ENCODE data around the gene CLK3.
A peak's percentile ranks its signal among the peaks of the same experiment; 100 is the strongest.
"Not testable (repeated sequence)": the region's sequence is repeated elsewhere in the genome, so short reads cannot be mapped to it uniquely, and the experiment has no call there.

CLK3 gene

DNA sequence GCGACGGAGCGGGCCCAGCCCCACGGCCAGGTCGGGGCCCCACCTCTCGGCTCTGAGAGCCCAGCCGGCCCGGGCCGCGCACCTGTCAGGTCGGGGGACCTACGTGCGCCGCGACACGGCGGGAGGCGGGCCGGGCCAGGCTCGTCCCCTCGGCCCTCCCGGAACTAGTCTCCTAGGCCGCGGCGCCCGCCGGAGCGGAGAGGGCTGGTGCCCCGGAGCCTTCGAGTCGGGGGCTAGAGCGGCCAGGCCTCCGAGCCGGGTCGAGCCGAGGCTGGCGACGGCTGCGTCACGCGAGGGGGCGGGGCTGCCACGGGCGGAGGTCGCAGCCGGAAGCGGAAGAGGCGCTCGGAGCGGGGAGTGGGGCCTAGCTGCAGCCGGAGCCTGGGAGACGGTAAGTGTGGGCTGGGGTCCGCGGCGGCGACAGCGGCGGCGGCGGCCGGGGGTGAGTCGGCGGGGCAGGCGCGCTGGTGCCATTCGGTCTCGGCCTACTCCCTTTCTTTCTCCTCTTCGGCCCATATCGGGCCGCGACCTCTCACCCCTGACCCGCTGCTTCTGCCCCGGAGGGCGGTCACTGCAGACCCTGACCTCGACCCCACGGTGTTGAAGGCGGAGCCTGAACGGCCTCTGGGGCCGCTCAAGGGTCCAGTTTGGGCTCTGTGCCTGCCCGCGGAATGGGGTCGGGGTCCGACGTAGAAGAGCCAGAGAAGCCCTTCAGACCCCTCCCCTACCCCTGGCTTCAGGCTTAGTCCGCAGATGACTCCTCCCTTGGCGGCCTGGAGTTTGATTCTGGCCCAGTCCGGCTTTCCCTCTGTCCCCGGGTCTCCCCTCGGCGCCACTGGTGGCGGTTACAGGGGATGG, at the start of gene CLK3:
Gene CLK3, plus strand, starts transcription at position 329 of the 858 bp plus-strand sequence. CDS start 3,361 bp downstream, outside the sequence.
- DNase-seq (ENCODE audit: low spot score) = peak; percentile 95

DNA sequence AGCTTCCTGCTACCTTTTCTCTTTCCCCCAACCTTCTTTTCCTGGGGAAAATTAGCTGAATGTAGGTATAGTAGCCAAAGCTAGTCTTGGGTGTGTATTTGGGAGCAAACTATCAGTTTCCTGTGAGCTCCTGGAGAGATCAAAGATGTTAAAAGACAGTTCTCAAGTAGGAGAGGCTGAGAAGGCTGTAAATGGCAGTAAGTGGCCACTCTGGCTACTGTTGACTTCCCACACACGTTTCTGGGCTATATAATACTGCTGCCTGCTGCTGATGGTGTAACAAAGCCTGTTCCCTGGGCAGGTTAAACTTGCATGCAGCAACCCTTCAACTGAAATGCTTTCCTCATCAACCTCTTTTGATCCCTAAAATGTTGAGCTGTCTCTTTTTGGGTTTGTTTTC, 47.0 kb upstream of the CLK3 start:
- no peak for DNase-seq (ENCODE audit: low spot score)

- DNase-seq (ENCODE audit: low spot score) = no peak
Measured at GRCh38 chr15:74569731-74570070, 45.9 kb upstream of the CLK3 start.

DNA sequence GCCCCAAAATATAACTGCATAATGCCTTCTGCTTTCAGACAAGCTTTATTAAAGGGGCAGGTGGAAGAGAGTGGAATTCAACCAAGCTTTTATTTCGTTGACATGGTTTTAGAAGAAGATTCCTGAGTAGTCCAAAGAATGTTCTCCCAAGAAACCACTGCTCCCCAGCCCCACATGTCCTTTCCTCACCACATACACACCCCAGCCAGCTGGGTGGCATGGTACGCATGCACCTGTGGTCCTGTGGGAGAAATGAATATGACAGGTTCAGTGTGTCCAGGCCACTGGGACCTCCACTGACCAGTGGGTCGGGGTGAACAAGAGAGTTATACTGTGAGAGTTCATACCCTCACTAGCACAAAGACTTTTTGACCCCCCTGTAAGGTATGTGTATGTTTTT, 44.4 kb upstream of the CLK3 start:
- no peak for DNase-seq (ENCODE audit: low spot score)

DNA sequence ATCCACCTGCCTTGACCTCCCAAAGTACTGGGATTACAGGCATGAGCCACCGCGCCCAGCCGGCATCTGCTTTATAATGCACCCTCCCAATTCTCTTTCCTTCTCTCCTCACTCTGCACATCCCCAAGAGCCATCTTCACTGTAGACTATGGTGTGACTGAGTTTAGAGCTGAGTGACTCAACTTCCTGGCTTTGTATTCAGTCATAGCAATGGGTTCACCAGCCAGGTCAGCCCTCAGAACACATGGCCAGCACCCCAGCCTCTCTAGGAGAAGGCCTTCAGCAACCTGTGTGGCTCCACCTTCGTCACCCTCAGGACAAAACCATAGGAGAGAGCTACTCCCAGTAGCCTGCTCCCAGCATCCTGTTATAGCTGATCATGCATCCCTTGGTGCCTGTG, 41.6 kb upstream of the CLK3 start:
- DNase-seq (ENCODE audit: low spot score) = no peak

DNA sequence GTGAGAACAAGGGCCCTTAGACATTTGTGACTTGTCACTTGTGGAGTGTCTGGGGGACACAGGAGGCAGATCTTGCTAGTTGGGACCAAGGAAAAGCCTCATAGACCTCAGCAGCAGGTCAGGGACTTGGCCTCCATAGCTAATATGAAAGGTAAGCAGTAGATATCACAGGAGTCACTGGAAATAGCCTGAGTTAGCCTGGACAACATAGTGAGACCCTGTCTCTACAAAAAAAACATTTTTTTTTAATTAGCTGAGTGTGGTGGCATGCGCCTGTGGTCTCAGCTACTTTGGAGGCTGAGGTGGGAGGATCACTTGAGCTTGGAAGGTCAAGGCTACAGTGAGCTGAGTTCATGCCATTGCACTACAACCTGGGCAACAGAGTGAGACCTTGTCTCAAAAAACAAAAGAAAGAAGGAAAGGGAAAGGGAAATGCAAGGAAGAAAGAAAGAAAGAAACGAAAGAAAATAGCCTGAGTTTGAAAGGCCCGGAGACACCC, 37.1 kb upstream of the CLK3 start:
- no peak for DNase-seq (ENCODE audit: low spot score)

DNA sequence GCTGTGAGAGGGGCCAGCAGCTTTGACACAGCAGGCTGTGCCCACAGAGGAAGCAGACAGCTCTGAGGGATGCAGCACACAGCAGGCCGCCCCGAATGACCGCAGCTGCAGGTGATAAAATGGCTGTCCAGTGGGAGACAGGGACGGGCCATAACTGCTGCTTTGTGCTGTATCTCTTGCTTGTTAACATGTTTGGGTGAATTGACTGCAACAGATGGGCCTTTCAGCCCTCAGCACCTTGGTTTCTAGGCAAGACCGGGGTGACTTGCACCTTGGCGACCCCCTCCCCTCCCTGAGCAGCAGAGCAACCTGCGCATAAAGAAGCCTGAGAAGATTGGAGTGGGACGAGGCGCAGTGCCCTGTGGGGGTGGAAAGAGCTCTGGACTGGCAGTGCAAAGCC, 36.6 kb upstream of the CLK3 start:
- no peak for DNase-seq (ENCODE audit: low spot score)

- no peak for DNase-seq (ENCODE audit: low spot score)
Measured at GRCh38 chr15:74580538-74581350, 34.9 kb upstream of the CLK3 start.

GRCh38 chr15:74584204-74584603, 31.4 kb upstream of the CLK3 start:
- no peak for DNase-seq (ENCODE audit: low spot score)

DNA sequence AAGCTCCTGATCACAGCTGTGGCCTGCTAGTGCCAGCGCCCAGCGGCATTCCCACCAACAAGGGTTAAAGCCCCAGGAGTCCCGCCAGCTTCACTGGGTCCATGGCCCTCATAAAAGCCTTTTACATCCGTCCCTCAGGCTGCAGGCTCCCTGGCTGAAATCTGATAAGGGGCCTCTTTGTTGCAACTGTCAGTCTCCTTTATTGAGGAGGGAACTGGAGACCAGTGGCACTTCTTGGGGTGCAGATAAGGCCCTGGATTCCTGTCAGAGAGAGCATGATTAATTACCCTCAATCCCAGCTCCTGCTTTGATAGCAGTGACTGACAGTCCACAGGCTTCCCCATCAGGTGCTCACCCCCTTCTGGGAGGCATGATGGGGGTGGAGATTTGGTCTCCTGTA, 30.9 kb upstream of the CLK3 start:
- peak; percentile 75 for DNase-seq (ENCODE audit: low spot score)

DNA sequence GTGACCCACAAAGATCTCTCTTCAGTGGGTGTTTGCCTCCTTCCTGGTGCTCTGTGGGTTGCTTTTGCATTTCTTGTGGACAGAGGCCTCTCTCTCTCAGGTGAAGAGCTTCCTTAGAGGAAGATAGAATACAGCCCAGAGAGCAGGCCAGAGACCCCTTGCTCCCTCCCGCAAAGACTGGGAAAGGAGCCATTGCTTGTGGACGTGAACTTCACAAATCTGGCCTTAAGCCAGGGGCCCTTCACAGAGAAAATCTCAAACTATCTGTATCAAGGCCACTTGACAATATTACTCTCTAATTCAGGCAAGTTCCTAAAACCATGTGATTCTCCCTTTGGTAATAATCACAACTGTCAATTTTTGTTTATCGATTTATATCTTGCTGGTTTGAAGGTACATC, 30.4 kb upstream of the CLK3 start:
- DNase-seq (ENCODE audit: low spot score) = no peak

- DNase-seq (ENCODE audit: low spot score) = no peak
Measured at GRCh38 chr15:74585857-74586256, 29.8 kb upstream of the CLK3 start.

DNA sequence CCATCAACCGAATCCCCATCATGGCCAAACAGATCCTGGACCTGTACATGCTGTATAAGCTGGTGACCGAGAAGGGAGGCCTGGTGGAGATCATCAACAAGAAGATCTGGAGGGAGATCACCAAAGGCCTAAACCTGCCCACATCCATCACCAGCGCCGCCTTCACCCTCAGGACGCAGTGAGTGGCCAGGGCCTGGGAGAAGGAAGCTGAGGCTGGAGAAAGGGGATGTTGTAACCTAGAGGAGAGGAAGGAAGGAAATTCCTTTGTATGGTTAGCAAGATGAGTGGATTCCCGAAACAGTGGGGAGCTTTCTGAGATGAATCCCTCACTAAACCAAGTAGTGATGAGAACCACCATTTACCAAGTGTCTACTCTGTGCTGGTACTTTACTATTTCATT, 25.8 kb upstream of the CLK3 start:
- no peak for DNase-seq (ENCODE audit: low spot score)

DNA sequence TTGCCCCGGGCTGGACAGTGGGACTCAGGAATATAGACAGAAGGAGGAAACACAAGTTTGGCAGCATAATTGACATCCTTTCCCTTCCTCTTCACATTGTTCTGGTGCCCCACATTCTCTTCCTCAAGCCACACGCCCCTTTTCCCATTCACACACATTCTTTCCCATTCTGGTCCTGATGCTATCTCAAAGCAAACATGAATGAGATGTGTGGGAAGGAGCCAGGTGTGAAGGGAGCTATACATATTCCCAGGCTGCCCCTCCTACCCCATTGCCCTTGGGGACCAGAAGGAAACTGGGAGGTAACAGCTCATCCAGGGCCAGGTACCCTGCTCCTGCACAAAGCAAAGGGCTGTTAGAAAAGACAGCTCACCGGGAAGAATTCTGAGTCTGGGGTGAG, 23.4 kb upstream of the CLK3 start:
- no peak for DNase-seq (ENCODE audit: low spot score)

- no peak for DNase-seq (ENCODE audit: low spot score)
Measured at GRCh38 chr15:74593122-74593521, 22.5 kb upstream of the CLK3 start.

DNA sequence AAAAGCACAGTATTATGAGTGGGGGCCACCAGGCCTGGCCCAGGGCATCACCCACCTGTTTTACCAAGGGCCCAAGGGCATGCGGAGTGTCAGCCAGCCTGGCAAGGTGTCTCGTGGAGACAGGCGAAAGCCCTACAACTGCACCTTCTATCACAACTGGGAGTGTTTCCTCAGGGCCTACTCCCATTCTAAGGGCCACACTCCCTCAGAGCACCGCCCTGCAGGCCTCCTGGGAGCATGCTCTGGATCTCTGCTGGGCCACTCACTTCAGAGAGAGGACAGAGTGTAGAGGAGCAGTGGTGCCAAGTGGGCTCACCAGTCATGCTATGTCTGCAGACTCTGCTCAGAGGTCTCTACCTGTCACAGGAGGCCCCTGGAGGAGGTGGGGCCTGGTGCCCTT, 21.2 kb upstream of the CLK3 start:
- DNase-seq (ENCODE audit: low spot score) = no peak

DNA sequence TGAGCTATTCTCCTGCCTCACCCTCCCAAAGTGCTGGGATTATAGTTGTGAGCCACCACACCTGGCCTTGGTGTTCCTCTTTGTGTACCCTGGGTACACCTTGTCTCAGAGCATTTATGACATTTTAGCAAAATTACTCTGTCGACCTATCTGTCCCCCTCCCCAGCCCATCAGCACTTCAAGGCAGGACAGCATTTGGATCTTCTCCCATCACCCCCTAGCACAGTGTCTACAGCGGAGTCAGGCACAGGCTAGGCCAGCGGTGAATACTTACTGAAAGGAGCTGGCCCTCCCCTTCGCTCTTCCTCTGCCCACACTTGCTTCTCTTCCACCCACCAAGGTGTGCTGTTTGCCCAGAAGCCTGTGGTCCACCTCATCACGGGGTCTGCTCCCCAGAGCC, 20.4 kb upstream of the CLK3 start:
- DNase-seq (ENCODE audit: low spot score) = no peak

- not testable (repeated sequence) for DNase-seq (ENCODE audit: low spot score)
Measured at GRCh38 chr15:74596736-74597135, 18.9 kb upstream of the CLK3 start.

GRCh38 chr15:74597146-74597705, 18.4 kb upstream of the CLK3 start:
- not testable (repeated sequence) for DNase-seq (ENCODE audit: low spot score)

- DNase-seq (ENCODE audit: low spot score) = peak; percentile 92
Measured at GRCh38 chr15:74598126-74598842, 17.4 kb upstream of the CLK3 start.

GRCh38 chr15:74599156-74599555, 16.5 kb upstream of the CLK3 start:
- DNase-seq (ENCODE audit: low spot score) = no peak
